NCI-H2081 treated with DMSO at 0.1 percent for 48 hours (cell line): ENCODE results near the gene SLC25A43.

Source experiments
- DNase-seq: peaks from one replicate; lab custom pipeline; 2025; lab: John Stamatoyannopoulos, UW

Gene SLC25A43

GRCh38 chrX:119500061-119500800 lies 101.1 kb downstream of the SLC25A43 start:
- no peak for DNase-seq

DNA sequence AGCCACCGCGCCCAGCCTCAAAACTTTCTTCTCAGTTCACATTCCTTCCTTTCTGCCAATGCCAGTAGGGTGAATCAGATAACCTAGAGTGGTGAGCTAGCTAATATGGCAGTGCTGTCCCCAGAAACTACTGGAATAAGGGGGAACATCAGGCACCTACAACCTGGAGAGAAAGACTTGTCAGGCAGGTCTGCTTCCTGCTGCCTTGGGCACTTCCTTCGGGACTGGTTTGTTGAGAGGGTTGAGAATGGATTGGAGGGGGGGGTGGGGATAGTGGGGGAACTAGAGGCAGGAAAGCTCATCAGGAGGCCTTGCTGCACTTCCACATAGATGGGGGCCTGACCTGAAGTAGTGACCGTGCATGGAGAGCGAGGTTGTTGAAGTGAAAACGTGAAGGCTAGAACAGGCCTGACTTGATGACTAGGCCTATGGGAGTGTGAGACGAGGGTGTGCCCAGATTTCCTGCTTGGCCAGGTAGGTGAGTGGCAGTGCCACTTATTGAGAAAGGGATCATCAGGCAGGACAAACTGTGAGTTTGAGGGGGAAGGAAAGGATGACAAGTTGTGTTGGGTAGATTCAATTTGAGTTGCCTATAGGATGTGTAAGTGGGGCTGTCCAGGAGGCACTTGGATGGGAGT lies 102.5 kb downstream of the SLC25A43 start:
- no peak for DNase-seq

GRCh38 chrX:119502727-119503483 lies 103.8 kb downstream of the SLC25A43 start:
- peak; percentile 47 for DNase-seq

DNA sequence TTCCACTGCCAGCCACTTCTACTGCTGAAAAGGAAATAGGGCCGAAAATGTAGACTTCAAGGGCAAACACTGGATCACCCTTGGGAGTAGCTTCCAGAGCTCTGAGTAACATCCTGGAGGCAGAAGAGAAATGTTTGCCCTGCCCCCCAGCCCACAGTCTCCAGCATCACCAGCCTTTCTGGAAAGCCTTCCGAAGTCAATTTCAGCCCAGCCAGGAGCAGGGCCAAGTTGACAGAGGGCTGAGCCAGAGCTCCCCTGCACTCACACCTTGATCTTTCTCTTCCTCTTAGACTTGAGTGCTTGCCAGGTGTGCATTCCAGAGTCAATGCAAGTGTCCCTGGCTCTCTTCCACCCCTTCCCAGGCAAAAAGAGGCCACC lies 104.3 kb downstream of the SLC25A43 start:
- DNase-seq: no peak
